Colon (tissue), 2 donors: Measurements from ENCODE around the gene MCL1.

ENCODE experiments used
- FAIRE-seq: peaks from 2 replicates; lab custom pipeline; 2012; peaks lifted over from hg19 to GRCh38; lab: Jason Lieb, UNC
- donor health status: control.
- donor health status: control.

MCL1 gene

GRCh38 chr1:150537732-150538684, 41.4 kb downstream of the MCL1 start:
- no peak for FAIRE-seq

- FAIRE-seq = no peak
Measured at GRCh38 chr1:150536836-150537731, 42.3 kb downstream of the MCL1 start.

DNA sequence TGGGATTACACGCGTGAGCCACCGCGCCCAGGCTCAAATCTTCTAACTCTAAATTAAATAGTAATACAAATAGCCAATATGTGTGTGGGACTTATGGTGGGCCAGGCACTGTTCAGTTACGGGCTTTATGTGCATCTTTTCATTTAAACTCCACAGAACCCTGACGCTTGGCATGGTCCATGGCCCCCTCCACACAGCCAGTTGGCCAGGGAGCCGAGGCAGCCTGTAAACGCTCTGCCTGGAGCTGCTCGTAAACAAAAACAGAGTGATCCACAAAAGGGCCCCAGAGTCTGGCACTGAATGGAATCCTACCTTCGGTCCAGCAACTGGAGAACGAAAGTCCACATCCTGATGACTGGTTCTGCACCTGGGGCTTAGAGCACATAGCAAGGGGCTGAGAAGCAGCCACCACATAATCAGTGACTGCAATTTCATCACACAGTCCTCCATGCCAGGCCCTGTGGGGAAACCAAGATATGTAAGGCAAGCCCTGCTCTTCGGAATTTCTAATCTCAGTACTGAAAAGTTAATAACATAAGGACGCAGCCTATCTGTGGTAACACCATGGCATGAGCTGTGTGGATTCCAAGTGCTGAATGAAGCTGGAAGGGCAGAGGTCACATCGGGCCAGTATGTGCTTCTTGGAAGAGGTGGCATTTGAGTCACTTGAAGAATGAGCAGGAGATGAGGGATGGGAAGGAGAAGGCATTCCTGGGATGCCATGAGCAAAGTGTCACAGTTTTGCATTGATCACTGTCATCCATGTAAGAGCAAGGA, 43.7 kb downstream of the MCL1 start:
- no peak for FAIRE-seq

- FAIRE-seq = no peak
Measured at GRCh38 chr1:150534002-150534401, 45.4 kb downstream of the MCL1 start.

DNA sequence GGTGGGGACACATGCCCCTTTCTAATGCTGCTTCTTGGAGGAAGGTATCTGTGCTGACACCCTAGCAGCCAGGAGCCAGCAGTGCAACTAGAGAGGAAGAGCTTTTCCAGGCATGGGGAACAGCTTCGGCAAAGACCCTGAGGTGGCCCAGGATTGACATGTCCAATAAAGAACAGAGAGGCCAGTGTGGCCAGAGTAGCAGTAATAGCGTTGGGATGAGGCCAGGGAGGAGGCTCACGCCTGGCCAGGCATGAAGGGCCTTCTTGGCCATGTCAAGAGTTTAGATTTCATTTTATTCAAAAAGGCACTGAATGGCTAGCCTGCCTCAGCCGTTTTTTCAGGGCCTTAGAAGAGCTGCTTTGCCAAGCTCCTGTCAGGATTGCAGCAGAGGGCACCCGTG, 46.5 kb downstream of the MCL1 start:
- FAIRE-seq = no peak

- FAIRE-seq = no peak
Measured at GRCh38 chr1:150530491-150531159, 48.8 kb downstream of the MCL1 start.

GRCh38 chr1:150529017-150529416, 50.4 kb downstream of the MCL1 start:
- FAIRE-seq = no peak

- no peak for FAIRE-seq
Measured at GRCh38 chr1:150528196-150528595, 51.2 kb downstream of the MCL1 start.

DNA sequence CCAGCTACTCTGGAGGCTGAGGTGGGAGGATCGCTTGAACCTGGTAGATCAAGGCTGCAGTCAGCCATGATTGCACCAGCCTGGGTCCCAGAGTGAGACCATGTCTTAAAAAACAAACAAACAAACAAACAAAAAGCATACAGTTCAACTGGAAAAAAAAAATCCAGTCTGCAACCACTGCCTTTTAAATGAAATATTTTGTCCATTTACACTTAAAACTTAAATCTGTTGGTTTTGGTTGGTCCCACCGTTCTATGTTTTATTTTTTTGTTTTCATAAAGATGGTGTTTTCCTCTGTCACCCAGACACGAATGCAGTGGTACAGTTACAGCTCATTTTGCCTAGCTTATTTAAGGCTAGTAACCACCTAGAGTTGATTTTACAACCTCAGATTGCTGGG, 54.1 kb downstream of the MCL1 start:
- FAIRE-seq = no peak
